GM12872 (cell line): ENCODE measurements around the gene ROBO1.

Source experiments
- TF ChIP-seq, protein P1 (sequence below): IDR thresholded peaks from 3 replicates; pipeline ENCODE4 v1.5.1; 2011; ENCODE audit warnings: low read depth, mild to moderate bottlenecking, low read length, moderate library complexity; ENCODE audit not compliant: insufficient read depth

The ROBO1 gene

DNA sequence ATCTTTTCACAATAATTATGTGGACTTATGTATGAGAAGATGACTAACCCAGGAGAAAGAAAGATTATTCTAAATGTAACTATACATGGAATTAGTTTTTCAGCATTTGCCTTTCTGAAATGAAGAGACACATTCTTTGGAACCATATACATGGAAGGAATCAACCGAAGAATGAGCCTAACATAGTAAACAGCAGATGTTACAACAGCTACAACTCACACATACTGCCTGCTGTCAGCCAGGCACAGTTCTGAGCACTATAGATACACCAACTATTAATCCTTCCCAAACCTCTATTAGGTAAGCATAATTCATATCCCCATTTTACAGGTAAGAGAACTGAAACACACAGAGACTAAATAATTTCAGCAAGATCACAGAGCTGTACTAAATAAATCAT lies 840.0 kb downstream of the ROBO1 start:
- TF ChIP-seq, protein P1, sequence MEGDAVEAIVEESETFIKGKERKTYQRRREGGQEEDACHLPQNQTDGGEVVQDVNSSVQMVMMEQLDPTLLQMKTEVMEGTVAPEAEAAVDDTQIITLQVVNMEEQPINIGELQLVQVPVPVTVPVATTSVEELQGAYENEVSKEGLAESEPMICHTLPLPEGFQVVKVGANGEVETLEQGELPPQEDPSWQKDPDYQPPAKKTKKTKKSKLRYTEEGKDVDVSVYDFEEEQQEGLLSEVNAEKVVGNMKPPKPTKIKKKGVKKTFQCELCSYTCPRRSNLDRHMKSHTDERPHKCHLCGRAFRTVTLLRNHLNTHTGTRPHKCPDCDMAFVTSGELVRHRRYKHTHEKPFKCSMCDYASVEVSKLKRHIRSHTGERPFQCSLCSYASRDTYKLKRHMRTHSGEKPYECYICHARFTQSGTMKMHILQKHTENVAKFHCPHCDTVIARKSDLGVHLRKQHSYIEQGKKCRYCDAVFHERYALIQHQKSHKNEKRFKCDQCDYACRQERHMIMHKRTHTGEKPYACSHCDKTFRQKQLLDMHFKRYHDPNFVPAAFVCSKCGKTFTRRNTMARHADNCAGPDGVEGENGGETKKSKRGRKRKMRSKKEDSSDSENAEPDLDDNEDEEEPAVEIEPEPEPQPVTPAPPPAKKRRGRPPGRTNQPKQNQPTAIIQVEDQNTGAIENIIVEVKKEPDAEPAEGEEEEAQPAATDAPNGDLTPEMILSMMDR, result no peak

DNA sequence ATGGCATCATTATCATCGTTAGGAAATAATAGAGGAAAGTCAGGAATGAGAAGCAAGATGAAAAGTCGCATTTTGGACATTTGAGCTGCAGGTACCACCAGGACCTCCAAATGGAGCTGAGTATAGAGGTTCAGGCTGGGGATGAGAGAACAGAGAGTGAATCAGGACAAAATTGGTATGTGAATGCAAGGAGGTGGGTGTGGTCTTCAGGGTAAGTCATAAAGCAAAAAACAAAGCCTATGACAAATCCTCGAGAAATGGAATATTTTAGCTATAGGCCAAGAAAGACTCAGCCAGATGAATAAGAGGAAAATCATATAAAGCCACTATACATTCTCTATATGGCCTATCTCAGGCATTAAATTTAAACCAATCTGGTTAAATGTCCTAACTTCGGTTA lies 841.3 kb downstream of the ROBO1 start:
- TF ChIP-seq, protein P1, result no peak

DNA sequence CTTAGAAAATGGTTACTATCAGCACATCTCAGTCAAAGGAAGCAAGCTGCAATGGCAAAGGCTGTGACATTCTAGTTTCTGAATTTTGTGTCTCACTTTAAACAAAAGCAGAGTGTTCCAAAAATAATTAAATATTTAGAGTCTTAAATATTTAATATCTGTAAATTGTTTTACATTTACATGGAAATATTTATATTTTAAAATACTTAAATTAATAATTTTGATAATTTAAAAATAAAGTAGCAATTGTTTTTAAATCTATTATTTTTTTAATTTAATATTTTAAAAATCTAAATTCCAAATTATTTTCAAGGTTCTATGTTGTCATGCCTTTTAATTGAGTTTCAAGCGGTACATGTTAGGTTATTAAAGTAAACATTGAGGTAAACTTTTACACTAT lies 843.1 kb downstream of the ROBO1 start:
- TF ChIP-seq, protein P1, result no peak

DNA sequence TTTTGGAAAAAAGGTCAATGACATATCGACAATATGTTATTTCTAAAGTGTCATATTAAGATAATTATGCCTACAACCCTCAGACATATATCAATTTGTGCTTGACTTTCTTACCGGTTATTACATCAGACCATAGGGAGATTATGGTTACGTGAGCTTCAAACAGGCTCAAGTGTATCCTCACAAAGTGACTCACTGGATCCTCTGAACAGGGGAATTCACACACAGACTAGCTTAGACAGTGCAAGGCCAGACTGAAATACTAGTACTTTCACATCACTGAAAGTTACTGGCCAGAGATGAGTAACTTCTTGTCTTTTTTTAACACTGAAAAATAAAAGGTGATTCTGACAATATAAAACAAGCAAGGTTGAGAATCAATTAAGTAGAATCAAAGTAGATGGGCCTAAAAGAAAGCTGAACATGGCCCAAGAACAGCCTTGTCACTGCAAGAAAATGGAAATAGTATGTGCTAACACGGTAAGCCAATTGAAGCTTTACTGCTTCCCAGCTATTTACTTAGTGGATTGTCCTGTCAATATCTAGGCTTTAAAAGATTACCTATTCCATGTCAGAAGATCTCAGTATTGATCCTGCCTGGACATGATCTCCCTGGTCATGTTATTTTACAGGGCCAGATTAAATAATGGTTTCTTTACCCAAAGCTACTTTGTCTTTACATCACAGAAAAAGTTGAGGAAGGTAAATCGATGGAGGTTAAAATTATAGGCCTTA lies 848.6 kb downstream of the ROBO1 start:
- TF ChIP-seq, protein P1, result no peak

DNA sequence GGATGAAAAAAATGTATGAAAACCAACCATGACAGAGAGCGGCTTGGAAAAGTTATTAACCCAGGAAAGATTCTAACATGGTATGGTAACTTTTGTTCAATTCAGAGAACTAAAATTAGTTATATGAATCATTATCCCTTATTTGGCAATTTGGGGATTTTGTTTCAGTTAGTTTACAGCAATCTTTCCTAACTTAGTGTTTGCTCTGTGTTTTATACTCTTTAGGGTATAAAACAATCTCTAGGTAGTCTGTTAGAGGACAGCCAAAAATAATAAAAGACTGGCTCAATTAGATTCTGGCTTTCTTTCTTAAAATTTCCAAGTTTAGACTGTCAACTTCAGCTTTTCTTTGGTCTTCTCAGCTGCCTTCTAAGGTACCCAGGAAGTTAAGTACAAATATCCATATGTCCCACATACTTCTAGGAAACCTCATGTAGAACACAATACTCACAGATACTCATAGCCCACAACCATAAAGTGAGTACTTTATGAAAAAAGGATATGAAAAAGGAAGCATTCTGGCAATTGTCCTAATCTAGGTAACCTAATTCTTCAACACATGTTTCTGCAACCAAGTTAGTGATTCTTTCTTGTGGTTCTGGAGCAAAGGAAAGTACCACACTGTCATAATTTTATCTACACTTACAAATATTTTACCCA lies 849.3 kb downstream of the ROBO1 start:
- TF ChIP-seq, protein P1, result no peak

DNA sequence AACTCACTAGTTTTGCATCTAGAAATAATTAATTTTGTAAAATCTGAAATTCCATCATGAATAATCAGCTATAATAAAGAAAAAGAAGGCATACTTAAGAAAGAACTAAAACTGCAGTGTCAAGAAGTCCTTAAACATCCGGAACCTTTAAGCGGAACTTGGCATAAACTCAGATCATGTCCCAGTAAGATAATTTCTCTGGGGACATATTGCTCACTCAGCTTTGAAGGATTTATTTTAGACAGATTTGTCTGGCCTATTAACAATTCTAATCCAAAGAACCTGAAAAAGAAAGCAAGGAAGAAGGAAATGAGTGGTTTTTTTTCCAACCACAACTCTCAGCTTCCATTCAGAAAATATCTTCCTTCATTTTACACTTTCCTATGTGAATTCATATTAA lies 850.3 kb downstream of the ROBO1 start:
- TF ChIP-seq, protein P1, result no peak

DNA sequence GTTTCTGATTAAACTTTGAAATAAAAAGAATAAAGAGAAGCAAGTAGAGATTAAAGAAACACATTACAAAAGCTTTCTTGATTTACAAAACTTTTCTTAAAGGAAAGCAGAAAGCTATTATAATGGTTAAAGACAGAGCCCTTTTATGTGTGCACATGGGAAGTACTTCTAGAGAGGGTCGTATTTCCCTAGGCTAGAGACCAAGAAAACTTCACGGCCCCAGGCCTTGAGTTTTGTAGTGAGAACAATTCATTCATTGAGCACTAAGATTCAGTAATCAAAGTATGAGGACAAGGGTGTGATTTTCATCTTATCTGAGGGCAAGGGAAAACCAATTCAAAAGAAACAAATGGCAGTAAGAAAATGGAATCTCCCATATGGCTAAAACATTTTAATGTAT lies 854.1 kb downstream of the ROBO1 start:
- TF ChIP-seq, protein P1, result no peak
